ELF-1 (cell line): ENCODE data around the gene ACOT2.
"Not testable (repeated sequence)": the region's sequence is repeated elsewhere in the genome, so short reads cannot be mapped to it uniquely, and the experiment has no call there.

ENCODE experiments used
- DNase-seq: peaks from one replicate; pipeline ENCODE4 v3.0.0-alpha.2; 2016; ENCODE audit warnings: low read depth, low spot score

ACOT2 gene

DNA sequence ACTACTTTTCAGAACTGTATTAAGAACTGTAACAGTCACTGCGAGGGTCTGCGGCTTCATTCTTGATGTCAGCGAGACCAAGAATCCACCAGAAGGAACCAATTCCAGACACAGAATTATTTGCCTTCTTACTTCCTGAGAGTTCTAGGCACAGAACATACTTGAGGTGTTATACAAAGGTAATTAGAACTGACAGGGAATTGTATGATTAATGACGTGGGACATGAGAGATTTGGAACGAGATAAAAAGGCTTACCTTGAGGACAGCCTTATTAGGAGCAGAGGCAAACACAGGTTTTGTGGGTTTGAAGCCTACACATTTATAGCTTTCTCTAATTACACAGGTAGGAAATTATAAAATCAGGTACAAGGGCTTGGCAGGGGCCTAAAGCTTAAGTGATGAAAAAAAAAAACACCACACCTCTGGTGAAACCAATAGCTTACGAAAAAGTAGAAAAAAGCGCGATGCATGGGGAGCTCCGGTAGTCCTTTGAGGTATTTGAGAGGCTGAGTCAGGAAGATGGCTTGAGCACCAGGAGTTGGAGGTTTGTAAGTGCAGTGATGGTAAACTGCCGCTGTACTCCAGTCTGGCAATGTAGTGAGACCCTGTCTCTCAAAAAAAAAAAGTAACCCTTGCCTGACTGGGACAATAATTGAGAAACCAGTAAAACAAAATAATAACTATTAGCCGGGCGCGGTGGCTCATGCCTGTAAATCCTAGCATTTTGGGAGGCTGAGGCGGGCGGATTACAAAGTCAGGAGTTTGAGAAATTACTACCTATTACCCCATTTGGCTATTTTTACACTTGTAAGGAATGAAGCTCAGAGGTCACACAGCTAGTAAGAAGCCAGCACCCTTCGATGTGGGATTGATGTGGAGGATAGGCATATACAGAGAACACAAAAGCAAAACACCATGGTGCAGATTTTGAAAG is 795 bp upstream of the ACOT2 start:
- DNase-seq: peak; percentile 19

DNA sequence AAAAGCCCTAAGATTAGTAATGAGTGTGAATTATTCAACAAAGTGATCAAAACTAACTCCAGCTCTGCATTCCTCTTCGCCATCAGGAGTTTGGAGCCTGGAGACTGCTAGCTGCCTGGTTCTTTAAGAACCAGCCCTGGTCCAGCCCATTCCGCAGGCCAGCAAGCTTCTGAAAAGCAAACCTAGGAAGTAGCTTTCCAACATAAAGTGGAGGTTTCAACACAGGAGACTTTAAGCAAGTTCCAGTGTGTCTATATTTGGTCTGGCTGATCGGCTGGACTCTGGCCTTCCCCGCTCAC is 178 bp upstream of the ACOT2 start:
- DNase-seq: not testable (repeated sequence)

DNA sequence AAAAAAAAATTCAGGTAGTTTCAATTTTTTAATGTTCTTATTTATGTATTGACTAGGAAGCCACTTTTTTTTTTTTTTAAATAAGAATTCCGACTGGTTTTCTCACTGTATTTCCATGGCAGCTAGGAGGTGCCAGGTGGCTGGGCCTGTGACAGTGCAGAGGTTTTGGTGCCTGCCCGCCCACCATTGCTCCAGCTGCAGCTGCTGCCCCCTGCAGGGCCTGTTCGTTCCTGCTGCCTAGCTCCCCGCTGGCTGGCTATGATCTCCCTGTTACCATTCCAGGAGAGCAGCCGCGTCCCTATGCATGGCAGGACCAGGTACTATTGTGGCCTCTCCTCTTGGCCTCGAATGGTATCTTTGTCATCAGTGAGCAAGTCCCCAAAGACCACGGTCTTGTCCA is 1.9 kb downstream of the ACOT2 start:
- DNase-seq: peak; percentile 89

DNA sequence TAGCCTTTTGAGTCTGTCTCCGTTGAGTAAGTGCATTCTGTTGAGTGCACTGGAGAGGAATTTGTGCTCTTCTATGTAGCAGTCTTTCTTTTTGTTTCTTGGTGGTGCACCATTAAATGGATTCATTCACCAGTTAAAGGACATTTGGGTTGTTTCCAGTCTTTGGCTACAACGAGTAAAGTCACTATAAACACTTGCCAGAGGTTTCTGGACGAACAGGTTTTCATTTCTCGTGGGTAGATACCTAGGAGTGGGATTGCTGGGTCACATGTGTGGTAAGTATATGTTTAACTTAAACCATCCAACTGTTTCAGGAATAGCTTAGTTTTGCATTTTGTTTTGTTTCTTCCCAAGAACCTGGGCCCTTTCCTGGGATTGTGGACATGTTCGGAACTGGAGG is 4.0 kb downstream of the ACOT2 start:
- DNase-seq: not testable (repeated sequence)

DNA sequence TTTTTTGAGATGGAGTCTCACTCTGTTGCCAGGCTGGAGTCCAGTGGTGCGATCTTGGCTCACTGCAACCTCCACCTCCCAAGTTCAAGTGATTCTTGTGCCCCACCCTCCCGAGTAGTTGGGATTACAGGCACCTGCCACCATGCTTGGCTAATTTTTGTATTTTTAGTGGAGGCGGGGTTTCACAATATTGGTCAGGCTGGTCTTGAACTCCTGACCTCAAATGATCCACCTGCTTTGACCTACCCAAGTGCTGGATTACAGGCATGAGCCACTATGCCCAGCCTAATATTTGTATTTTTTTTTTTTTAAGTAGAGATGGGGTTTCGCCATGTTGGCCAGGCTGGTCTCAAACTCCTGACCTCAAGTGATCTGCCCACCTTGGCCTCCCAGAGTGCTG is 4.7 kb downstream of the ACOT2 start:
- DNase-seq: not testable (repeated sequence)

DNA sequence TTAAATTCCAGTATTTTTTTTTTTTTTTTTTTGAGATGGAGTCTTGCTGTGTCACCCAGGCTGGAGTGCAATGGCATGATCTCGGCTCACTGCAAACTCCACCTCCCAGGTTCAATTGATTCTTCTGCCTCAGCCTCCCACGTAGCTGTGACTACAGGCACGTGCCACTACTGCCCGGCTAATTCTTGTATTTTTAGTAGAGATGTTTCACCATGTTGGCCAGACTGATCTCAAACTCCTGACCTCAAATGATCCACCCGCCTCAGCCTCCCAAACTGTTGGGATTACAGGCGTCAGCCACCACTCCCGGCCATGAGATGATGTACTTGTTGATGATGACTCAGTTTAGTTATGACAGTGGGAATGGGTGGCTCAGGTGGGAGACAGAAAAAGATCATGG is 5.2 kb downstream of the ACOT2 start:
- not testable (repeated sequence) for DNase-seq

DNA sequence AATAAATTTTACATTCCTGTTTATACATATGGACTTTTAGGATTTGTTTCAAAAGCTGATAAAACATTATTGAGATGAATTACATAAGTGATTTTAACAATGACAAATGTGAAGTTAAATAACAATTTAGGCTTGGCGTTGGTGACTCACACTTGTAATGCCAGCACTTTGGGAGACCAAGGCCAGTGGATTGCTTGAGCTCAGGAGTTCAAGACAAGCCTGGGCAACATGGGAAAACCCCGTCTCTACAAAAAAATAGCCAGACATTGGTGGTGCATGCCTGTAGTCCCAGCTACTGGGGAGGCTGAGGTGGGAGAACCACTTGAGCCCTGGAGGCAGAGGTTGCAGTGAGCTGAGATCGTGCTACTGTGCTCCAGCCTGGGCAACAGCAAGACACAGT is 7.4 kb downstream of the ACOT2 start:
- DNase-seq: no peak

DNA sequence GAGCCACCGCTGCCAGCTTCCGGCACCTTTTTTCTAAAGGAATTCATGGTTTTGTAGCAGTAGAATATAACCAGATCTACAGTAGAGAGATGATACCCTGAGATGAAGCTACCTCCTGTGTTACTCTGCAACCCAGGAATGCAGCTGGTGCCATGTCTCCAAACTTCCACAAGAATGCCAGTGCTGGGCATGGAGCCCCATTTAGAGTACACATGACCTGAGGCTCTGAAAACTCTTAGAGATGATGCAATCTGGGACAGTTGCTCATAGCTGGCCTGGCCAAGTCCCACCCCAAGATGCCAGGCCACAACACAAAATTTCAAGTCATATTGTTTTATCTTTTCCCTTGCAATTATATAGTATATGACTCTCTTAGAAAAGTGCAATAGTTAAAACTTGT is 8.2 kb downstream of the ACOT2 start:
- DNase-seq: not testable (repeated sequence)

DNA sequence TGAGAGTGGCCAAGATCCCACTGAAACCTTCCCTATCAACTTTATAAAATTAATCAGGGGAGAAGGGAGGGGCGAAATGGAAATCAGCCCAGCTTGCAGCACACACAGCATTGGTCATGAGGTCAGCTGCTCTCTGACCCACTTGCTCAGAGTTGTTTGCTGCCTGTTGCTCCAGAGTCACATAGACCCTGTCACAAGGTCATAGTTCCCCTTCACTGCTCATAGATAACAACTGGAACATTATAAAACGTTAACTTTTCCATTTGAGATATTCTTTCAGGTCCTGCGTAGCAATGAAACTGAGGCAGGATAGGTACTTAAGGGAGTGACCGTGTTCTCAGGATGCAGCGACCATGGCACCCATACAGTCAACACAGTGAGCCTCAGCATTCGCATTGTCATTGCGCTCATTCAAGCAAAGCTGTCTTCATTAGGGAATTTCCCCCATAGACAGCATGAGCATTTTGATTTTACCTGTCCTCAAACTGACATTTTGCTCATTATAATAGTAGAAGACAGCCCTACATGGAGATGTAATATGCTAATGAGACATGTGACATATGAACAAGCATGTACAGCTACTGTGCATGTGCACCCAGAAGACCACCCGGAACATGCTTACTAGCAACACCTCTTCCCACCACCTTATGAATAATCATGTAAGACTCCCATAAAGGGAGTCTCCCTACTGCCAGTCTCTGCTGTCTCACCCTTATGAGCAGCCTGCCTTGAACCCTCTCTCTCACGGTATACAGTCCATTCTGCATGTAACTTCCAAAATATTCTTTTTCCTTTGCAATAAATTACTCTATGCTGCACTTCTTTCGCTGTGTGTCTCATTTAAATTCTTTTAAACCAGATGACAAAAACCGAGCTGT is 13.3 kb downstream of the ACOT2 start:
- not testable (repeated sequence) for DNase-seq

DNA sequence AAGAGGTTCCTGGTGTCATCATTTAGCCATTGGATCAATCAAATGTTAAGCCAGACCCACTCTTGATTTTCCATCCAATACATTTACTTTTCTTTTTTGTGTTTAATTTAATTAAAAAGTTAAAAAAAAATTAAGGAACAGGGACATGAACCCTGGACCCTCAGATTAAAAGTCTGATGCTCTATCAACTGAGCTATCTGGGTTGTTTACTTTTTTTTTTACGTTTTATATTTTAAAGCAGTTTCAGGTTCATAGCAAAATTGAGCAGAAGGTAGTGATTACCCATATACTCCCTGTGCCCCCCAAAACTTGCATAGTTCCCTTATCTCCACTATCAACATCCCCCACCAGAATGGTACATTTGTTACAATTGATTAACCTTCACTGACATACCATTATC is 19.7 kb downstream of the ACOT2 start:
- DNase-seq: no peak

DNA sequence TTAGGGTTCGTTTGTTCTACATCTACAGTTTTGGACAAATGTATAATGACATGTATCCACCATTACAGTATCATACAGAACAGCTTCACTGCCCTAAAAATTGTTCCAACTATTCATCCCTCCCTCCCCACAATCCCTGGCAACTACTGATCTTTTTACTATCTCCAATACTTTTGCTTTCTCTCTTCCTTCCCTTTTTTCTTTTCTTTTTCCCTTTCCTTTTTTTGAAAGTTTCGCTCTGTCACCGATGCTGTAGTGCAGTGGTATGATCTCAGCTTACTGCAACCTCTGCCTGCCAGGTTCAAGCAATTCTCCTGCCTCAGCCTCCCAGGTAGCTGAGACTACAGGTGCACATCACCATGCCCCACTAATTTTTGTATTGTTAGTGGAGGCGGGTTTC is 20.1 kb downstream of the ACOT2 start:
- no peak for DNase-seq

DNA sequence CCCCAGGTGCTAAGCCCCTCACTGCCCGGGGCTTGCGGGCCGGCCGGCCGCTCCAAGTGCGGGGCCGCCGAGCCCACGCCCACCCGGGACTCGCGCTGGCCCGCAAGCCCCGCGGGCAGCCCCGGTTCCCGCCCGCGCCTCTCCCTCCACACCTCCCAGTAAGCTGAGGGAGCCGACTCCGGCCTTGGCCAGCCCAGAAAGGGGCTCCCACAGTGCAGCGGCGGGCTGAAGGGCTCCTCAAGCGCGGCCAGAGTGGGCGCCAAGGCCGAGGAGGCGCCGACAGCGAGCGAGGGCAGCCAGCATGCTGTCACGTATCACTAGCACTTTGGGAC is 21.6 kb downstream of the ACOT2 start:
- DNase-seq: not testable (repeated sequence)

DNA sequence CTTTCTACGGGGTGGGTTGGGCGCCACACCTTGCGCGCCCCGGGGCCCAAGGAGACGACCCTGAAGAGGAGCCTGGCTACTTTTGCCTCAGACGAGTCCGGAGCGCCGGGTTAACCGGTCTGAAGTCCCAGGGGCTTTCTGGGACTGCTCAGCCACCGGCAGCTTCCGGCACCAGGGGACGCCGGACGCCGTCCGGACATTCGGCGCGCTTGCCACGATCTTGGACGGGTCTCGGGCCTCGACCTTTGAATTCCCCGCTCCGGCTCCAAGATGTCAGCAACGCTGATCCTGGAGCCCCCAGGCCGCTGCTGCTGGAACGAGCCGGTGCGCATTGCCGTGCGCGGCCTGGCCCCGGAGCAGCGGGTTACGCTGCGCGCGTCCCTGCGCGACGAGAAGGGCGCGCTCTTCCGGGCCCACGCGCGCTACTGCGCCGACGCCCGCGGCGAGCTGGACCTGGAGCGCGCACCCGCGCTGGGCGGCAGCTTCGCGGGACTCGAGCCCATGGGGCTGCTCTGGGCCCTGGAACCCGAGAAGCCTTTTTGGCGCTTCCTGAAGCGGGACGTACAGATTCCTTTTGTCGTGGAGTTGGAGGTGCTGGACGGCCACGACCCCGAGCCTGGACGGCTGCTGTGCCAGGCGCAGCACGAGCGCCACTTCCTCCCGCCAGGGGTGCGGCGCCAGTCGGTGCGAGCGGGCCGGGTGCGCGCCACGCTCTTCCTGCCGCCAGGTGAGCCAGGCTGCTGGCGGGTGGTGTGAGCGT is 22.9 kb downstream of the ACOT2 start, which contains the start of gene ACOT4:
Gene ACOT4, plus strand, starts transcription at position 184 of the 760 bp plus-strand sequence. Its CDS starts 87 bp downstream, at position 271.
- peak; percentile 71 for DNase-seq

DNA sequence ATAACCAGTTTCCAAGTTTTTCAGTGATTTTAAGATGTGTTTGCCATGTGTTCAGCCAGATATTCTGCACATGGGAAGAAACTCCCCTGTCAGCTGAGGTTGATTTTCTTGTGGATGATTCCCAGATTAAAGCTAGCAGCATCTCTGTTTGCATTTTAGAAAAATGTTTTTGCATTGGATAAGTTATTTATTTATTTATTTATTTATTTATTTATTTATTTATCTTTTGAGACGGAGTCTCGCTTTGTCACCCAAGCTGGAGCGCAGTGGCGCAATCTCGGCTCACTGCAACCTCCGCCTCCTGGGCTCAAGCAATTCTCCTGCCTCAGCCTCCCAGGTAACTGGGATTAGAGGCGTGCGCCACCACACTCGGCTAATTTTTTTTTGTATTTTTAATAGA is 25.5 kb downstream of the ACOT2 start:
- DNase-seq: no peak

DNA sequence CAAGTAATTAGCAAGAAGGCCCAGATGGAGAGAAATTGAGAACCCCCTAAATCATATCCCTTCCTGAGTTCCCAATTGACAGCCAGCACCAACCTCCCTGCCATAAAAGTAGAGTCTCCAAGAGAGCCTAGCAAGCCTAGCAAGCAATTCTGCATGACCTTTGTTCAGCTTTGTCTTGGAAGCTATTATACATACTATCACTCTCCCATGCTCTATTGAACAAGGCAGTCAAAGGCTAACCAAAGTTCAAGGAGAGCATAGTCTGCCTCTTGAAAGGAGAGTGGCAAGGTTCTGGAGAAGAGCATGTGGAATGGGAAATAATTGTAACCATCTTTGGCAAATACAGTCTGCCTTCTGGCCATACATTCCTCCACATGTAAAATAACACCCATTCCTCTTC is 30.5 kb downstream of the ACOT2 start:
- no peak for DNase-seq

DNA sequence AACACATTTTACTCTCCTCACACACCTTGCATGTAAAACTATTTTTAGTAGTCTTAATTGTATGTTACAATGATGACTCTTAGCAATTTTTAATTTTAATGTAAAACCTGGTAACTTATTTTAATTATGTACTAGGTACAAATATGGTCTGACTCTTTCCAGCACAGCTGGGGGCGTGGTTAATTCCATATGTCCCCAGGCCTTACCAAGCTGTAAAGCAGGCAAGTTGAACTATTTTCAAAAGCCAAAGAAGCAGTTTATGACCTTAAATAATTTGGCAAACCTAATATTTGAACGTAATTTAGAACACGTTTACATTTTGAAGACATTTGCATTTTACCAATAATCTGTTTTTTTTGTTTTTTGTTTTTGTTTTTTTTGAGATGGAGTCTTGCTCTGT is 34.0 kb downstream of the ACOT2 start:
- no peak for DNase-seq

DNA sequence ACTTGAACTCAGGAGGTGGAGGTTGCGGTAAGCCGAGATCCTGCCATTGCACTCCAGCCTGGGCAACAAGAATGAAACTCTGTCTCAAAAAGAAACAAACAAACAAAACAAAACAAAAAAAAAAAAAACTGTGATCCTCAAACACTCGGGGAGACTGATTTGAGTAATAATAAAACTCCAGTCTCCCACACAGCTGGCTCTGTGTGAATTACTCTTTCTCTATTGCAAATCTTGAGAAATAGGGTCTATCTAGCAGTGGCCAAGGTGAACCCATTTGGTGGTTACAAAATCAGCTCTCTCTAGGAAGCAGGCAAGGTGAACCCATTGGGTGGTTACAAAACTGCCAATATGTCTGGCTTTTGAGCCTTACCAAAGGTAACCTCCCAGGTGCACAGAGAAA is 37.3 kb downstream of the ACOT2 start:
- DNase-seq: no peak

DNA sequence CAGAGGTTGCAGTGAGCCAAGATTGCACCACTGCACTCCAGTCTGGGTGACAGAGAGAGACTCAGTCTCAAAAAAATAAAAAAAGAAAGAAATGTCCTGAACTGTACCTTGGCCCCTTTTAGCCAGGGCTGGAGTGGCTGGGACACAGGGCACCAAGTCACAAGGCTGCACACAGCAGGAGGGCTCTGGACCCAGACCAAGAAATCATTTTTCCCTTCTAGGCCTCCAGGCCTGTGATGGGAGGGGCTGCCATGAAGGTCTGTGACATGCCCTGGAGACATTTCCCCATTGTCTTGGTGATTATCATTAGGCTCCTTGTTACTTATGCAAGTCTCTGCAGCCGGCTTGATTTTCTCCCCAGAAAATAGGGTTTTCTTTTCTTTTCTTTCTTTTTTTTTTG is 38.2 kb downstream of the ACOT2 start:
- no peak for DNase-seq

DNA sequence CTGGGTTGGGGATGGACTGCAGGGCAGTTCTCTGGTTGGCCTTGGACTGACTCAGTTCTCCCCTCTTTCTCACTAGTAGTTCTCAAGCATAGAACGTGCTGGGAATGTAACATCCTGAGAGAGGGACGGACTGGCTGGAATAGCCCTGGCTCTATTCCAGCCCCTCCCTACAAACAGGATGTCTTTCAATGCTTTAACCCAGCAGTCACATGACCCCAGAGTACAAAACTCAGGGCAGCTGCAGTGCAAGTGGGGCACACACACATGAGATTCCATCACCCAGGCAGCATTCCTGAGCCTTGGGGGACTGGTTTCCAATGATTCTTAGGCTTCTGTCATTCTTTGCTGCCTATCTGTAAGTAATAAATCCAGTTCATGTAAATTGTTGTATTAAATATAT is 41.7 kb downstream of the ACOT2 start:
- no peak for DNase-seq

DNA sequence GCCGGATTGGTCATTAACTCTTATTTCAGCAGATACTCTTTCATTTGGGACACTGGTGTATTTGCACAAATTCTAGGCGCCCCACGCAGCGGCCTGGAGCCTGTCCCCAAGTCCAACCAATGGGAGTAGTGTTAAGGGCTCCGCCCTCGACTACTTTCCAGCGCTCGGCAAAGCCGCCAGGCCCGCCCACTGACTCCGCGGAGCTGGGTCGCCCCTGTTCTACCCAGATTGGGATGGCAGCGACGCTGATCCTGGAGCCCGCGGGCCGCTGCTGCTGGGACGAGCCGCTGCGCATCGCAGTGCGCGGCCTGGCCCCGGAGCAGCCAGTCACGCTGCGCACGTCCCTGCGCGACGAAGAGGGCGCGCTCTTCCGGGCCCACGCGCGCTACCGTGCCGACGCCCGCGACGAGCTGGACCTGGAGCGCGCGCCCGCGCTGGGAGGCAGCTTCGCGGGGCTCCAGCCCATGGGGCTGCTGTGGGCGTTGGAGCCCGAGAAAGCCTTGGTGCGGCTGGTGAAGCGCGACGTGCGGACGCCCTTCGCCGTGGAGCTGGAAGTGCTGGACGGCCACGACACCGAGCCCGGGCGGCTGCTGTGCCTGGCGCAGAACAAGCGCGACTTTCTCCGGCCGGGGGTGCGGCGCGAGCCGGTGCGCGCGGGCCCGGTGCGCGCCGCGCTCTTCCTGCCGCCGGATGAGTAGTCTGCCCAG is 43.5 kb downstream of the ACOT2 start, which contains the start of gene ACOT6:
Gene ACOT6, plus strand, starts transcription at position 179 of the 707 bp plus-strand sequence. Its CDS starts 55 bp downstream, at position 234.
- peak; percentile 84 for DNase-seq

DNA sequence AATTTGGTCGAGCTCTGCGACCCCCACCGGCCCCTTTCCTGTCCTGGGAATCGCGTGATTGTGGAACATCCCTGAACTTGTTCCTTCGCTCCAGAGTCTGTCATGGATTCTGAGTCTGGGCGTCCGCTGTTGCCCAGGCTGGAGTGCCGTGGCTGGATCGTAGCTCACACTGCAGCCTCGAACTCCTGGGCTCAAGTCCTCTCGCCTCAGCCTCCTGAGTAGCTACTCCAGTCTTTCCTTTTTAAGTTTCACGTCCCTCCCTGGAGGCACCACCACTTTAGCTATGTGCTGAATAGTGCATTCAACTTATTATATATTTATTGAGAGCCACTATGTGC is 44.0 kb downstream of the ACOT2 start:
- no peak for DNase-seq
